GM23338 (cell line): Measurements from ENCODE around the gene KHDC3L. TPM values are rescaled to one million over a fixed set of nuclear protein-coding genes. Genes with fewer than 3 reads are reported as not detected.

Experiments used
- ATAC-seq: fragments of 200-7000 bp; cut with Tn5 transposase; 3 replicates; pipeline ENCODE4 v1.9.1; 2020
- DNase-seq: peaks from one replicate; pipeline ENCODE4 v3.0.0-alpha.2; 2015; ENCODE audit warnings: low spot score
- H2AFZ ChIP-seq: fragments of 200-600 bp; sonication (generic); 2 replicates; pipeline ENCODE4 v1.8.0; 2016; ENCODE audit warnings: antibody characterized with exemption, mild to moderate bottlenecking, moderate library complexity
- H3F3A ChIP-seq: fragments of 200-600 bp; sonication (generic); replicated peaks from 2 replicates; pipeline ENCODE4 v1.8.0; 2017; ENCODE audit warnings: antibody characterized with exemption, mixed run types, low read depth
- H3K27ac ChIP-seq: fragments of 200-600 bp; sonication (generic); 2 replicates; pipeline ENCODE4 v1.6.1; 2016; ENCODE audit warnings: low read depth
- H3K27me3 ChIP-seq: fragments of 200-600 bp; sonication (generic); 2 replicates; pipeline ENCODE4 v1.8.0; 2016; ENCODE audit warnings: mild to moderate bottlenecking, mixed run types, moderate library complexity; ENCODE audit not compliant: insufficient read depth
- H3K36me3 ChIP-seq: fragments of 200-600 bp; sonication (generic); 2 replicates; pipeline ENCODE4 v1.8.0; 2016; ENCODE audit warnings: mild to moderate bottlenecking; ENCODE audit not compliant: insufficient read depth
- H3K4me1 ChIP-seq: fragments of 200-600 bp; sonication (generic); 2 replicates; pipeline ENCODE4 v1.8.0; 2016; ENCODE audit warnings: mild to moderate bottlenecking, moderate library complexity; ENCODE audit not compliant: insufficient read depth
- H3K4me2 ChIP-seq: fragments of 200-600 bp; sonication (generic); 2 replicates; pipeline ENCODE4 v1.7.1; 2017; ENCODE audit warnings: mixed run types
- H3K4me3 ChIP-seq: fragments of 200-600 bp; sonication (generic); 2 replicates; pipeline ENCODE4 v1.6.1; 2016; ENCODE audit warnings: mixed run types
- H3K79me2 ChIP-seq: fragments of 200-600 bp; sonication (generic); replicated peaks from 2 replicates; pipeline ENCODE4 v1.8.0; 2017; ENCODE audit warnings: mild to moderate bottlenecking; ENCODE audit not compliant: insufficient read depth
- H3K9me2 ChIP-seq: fragments of 200-600 bp; sonication (generic); 2 replicates; pipeline ENCODE4 v1.8.0; 2017; ENCODE audit not compliant: insufficient read depth
- H4K20me1 ChIP-seq: fragments of 200-600 bp; sonication (generic); replicated peaks from 2 replicates; pipeline ENCODE4 v1.8.0; 2017; ENCODE audit warnings: mild to moderate bottlenecking; ENCODE audit not compliant: insufficient read depth
- H3K27ac Mint-ChIP-seq: 2 replicates; pipeline ENCODE4 v1.8.0; 2020; ENCODE audit warnings: inconsistent platforms, mild to moderate bottlenecking, moderate library complexity, mixed read lengths
- H3K27me3 Mint-ChIP-seq: 3 replicates; pipeline ENCODE4 v1.8.0; 2022; ENCODE audit warnings: low read depth, mild to moderate bottlenecking, moderate library complexity, mixed read lengths, inconsistent platforms; ENCODE audit not compliant: insufficient read depth, poor library complexity
- H3K36me3 Mint-ChIP-seq: 3 replicates; pipeline ENCODE4 v1.8.0; 2021; ENCODE audit warnings: low read depth, mild to moderate bottlenecking, inconsistent platforms, moderate library complexity, mixed read lengths
- H3K4me1 Mint-ChIP-seq: 3 replicates; pipeline ENCODE4 v1.8.0; 2020; ENCODE audit warnings: mild to moderate bottlenecking, inconsistent platforms, mixed read lengths
- H3K4me3 Mint-ChIP-seq: 3 replicates; pipeline ENCODE4 v1.8.0; 2021; ENCODE audit warnings: moderate library complexity, mild to moderate bottlenecking, inconsistent platforms, mixed read lengths
- H3K9me3 Mint-ChIP-seq: 3 replicates; pipeline ENCODE4 v1.8.0; 2020; ENCODE audit warnings: moderate library complexity, mild to moderate bottlenecking, inconsistent platforms, mixed read lengths
- EZH2 ChIP-seq: fragments of 200-600 bp; sonication (generic); IDR thresholded peaks from one replicate; pipeline ENCODE4 v1.8.0; 2017; ENCODE audit warnings: antibody characterized with exemption, mild to moderate bottlenecking, low read depth; ENCODE audit not compliant: unreplicated experiment
- EZH2phosphoT487 ChIP-seq: fragments of 200-600 bp; sonication (generic); IDR thresholded peaks from one replicate; pipeline ENCODE4 v1.8.1; 2018; ENCODE audit warnings: antibody characterized with exemption; ENCODE audit not compliant: unreplicated experiment
- JUNB ChIP-seq: IDR thresholded peaks from one replicate; pipeline ENCODE4 v1.6.1; 2016; ENCODE audit warnings: antibody characterized with exemption; ENCODE audit not compliant: unreplicated experiment
- STAT1 ChIP-seq: IDR thresholded peaks from one replicate; pipeline ENCODE4 v1.6.1; 2016; ENCODE audit warnings: antibody characterized with exemption; ENCODE audit not compliant: unreplicated experiment
- ZNF331 ChIP-seq: fragments of 250-450 bp; sonication (Bioruptor Pico); IDR thresholded peaks from 2 replicates; pipeline ENCODE4 v1.5.0; 2020; ENCODE audit warnings: low read depth, mild to moderate bottlenecking, moderate library complexity
- polyA plus RNA-seq: library from polyadenylated mRNA; unstranded; fragments of >200 nt; fragmentation: Nextera tagmentation; extraction: Ambion mirVana; gene quantifications from 2 replicates; pipeline ENCODE4 v1.2.1, GENCODE V29; 2016
- small RNA-seq: library from RNA; depleted of rRNA; stranded (forward); fragments of <200 nt; gene quantifications from one replicate; pipeline ENCODE3, GENCODE V24; 2014; ENCODE audit warnings: low replicate concordance
- total RNA-seq: library from RNA; depleted of rRNA; stranded (reverse); fragments of >200 nt; shearing (Covaris generic); gene quantifications from 2 replicates; pipeline ENCODE4 v1.2.3, GENCODE V29; 2014; rRNA removed
- TF ChIP-seq, protein P1 (sequence below): IDR thresholded peaks from 2 replicates; pipeline ENCODE4 v1.6.1; 2016; ENCODE audit warnings: antibody characterized with exemption
- TF ChIP-seq, protein P2 (sequence below): fragments of 250-450 bp; sonication (Bioruptor Pico); IDR thresholded peaks from 2 replicates; pipeline ENCODE4 v1.5.0; 2020; ENCODE audit warnings: mild to moderate bottlenecking, moderate library complexity

The KHDC3L gene
- total and polyA plus RNA-seq, 2 experiments from 2014 or later = not detected

DNA sequence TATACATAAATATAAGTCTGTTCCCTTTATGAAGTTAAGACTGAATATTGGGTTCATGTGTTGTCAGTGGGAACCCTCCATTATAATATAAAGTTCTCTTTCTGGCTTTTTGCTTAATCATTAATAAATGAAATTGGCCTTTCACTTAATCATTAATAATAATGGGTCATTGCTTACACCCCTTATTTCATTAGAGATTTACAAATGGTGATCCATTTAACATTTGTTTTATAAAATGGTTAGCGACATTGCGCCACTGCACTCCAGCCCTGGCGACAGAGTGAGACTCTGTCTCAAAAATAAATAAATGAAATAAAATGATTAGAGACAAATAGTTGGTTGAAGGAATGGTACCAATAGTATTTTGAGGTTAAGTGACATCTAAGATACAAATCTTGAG is 50.6 kb downstream of the KHDC3L start:
- Mint-ChIP-seq H3K27ac (no peak overlapping the region), H3K27me3 (no peaks in the 10 kb centered on the region), H3K4me3 (no peak overlapping the region), H3K9me3 (no peaks in the 10 kb centered on the region), H3K4me1 (no peaks in the 10 kb centered on the region), H3K36me3 (no peaks in the 10 kb centered on the region)
- Histone ChIP-seq H3F3A (0 out of 2 replicates have a peak, but pooled peaks cover 3% of the 10 kb centered on the region), H2AFZ (no peak overlapping the region), H3K27me3 (no peaks in the 10 kb centered on the region), H3K79me2 (no peaks in the 10 kb centered on the region), H3K4me2 (no peak overlapping the region), H3K36me3 (no peaks in the 10 kb centered on the region), H3K4me3 (no peak overlapping the region), H3K9me2 (no peaks in the 10 kb centered on the region), H3K27ac (no peak overlapping the region), H3K4me1 (no peaks in the 10 kb centered on the region), H4K20me1 (no peaks in the 10 kb centered on the region)
- TF ChIP-seq EZH2phosphoT487 (no peak), EZH2 (no peak), JUNB (no peak), STAT1 (no peak), ZNF331 (CRISPR knock-in tag) (no peak)
- TF ChIP-seq, protein P1, sequence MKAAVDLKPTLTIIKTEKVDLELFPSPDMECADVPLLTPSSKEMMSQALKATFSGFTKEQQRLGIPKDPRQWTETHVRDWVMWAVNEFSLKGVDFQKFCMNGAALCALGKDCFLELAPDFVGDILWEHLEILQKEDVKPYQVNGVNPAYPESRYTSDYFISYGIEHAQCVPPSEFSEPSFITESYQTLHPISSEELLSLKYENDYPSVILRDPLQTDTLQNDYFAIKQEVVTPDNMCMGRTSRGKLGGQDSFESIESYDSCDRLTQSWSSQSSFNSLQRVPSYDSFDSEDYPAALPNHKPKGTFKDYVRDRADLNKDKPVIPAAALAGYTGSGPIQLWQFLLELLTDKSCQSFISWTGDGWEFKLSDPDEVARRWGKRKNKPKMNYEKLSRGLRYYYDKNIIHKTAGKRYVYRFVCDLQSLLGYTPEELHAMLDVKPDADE = no peak
- TF ChIP-seq, protein P2, sequence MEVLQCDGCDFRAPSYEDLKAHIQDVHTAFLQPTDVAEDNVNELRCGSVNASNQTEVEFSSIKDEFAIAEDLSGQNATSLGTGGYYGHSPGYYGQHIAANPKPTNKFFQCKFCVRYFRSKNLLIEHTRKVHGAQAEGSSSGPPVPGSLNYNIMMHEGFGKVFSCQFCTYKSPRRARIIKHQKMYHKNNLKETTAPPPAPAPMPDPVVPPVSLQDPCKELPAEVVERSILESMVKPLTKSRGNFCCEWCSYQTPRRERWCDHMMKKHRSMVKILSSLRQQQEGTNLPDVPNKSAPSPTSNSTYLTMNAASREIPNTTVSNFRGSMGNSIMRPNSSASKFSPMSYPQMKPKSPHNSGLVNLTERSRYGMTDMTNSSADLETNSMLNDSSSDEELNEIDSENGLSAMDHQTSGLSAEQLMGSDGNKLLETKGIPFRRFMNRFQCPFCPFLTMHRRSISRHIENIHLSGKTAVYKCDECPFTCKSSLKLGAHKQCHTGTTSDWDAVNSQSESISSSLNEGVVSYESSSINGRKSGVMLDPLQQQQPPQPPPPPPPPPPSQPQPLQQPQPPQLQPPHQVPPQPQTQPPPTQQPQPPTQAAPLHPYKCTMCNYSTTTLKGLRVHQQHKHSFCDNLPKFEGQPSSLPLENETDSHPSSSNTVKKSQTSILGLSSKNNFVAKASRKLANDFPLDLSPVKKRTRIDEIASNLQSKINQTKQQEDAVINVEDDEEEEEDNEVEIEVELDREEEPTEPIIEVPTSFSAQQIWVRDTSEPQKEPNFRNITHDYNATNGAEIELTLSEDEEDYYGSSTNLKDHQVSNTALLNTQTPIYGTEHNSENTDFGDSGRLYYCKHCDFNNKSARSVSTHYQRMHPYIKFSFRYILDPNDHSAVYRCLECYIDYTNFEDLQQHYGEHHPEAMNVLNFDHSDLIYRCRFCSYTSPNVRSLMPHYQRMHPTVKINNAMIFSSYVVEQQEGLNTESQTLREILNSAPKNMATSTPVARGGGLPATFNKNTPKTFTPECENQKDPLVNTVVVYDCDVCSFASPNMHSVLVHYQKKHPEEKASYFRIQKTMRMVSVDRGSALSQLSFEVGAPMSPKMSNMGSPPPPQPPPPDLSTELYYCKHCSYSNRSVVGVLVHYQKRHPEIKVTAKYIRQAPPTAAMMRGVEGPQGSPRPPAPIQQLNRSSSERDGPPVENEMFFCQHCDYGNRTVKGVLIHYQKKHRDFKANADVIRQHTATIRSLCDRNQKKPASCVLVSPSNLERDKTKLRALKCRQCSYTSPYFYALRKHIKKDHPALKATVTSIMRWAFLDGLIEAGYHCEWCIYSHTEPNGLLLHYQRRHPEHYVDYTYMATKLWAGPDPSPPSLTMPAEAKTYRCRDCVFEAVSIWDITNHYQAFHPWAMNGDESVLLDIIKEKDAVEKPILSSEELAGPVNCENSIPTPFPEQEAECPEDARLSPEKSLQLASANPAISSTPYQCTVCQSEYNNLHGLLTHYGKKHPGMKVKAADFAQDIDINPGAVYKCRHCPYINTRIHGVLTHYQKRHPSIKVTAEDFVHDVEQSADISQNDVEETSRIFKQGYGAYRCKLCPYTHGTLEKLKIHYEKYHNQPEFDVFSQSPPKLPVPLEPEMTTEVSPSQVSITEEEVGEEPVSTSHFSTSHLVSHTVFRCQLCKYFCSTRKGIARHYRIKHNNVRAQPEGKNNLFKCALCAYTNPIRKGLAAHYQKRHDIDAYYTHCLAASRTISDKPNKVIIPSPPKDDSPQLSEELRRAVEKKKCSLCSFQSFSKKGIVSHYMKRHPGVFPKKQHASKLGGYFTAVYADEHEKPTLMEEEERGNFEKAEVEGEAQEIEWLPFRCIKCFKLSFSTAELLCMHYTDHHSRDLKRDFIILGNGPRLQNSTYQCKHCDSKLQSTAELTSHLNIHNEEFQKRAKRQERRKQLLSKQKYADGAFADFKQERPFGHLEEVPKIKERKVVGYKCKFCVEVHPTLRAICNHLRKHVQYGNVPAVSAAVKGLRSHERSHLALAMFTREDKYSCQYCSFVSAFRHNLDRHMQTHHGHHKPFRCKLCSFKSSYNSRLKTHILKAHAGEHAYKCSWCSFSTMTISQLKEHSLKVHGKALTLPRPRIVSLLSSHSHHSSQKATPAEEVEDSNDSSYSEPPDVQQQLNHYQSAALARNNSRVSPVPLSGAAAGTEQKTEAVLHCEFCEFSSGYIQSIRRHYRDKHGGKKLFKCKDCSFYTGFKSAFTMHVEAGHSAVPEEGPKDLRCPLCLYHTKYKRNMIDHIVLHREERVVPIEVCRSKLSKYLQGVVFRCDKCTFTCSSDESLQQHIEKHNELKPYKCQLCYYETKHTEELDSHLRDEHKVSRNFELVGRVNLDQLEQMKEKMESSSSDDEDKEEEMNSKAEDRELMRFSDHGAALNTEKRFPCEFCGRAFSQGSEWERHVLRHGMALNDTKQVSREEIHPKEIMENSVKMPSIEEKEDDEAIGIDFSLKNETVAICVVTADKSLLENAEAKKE = no peak
- ATAC-seq (no peak), DNase-seq (no peak)

Small RNAs within 50 kb of the gene (small RNA-seq; reads per million reads assigned to genes)
- gene RPL39P3 = not detected

Other genes with a start within 250 kb of the KHDC3L start
- gene KHDC1L, start 137.2 kb upstream of the KHDC3L start, total RNA-seq = not detected in 2 replicates
- gene KHDC1L, start 137.2 kb upstream of the KHDC3L start, polyA plus RNA-seq = not detected in 2 replicates
- gene KHDC1, start 99.5 kb upstream of the KHDC3L start, total RNA-seq = 4.2 and 6.9 TPM in 2 replicates
- 5.6 and 7.3 TPM in 2 replicates for gene KHDC1, start 99.5 kb upstream of the KHDC3L start, polyA plus RNA-seq
- gene DPPA5, start 8.4 kb upstream of the KHDC3L start, total RNA-seq = 3.0 and 7.0 TPM in 2 replicates
- gene DPPA5, start 8.4 kb upstream of the KHDC3L start, polyA plus RNA-seq = 12.9 and 17.3 TPM in 2 replicates
- gene OOEP, start 7.2 kb downstream of the KHDC3L start, total RNA-seq = not detected in 2 replicates
- gene OOEP, start 7.2 kb downstream of the KHDC3L start, polyA plus RNA-seq = 0.73 and 2.1 TPM in 2 replicates
- gene DDX43, start 32.2 kb downstream of the KHDC3L start, total RNA-seq = 0.35 and 0.49 TPM in 2 replicates
- 0.47 and 0.60 TPM in 2 replicates for gene DDX43, start 32.2 kb downstream of the KHDC3L start, polyA plus RNA-seq
- 12.7 and 14.8 TPM in 2 replicates for gene CGAS, start 89.6 kb downstream of the KHDC3L start, total RNA-seq
- gene CGAS, start 89.6 kb downstream of the KHDC3L start, polyA plus RNA-seq = 8.3 and 8.9 TPM in 2 replicates
- gene MTO1, start 99.1 kb downstream of the KHDC3L start, total RNA-seq = 36.7 and 37.1 TPM in 2 replicates
- 18.3 and 27.7 TPM in 2 replicates for gene MTO1, start 99.1 kb downstream of the KHDC3L start, polyA plus RNA-seq
- gene EEF1A1, start 158.4 kb downstream of the KHDC3L start, total RNA-seq = 12,342 and 13,362 TPM in 2 replicates
- gene EEF1A1, start 158.4 kb downstream of the KHDC3L start, polyA plus RNA-seq = 7,677 and 8,712 TPM in 2 replicates